ENCODE measurements around the gene FAM98A.

The FAM98A gene

GRCh38 chr2:33595385-33595784 is 3.7 kb downstream of the FAM98A start:
- no peak for DNase-seq

- no peak for DNase-seq
These were observed 9.7 kb downstream of the FAM98A start for GRCh38 chr2:33589444-33589843.

GRCh38 chr2:33588232-33588631 is 10.9 kb downstream of the FAM98A start:
- no peak for DNase-seq

GRCh38 chr2:33586766-33587165 is 12.3 kb downstream of the FAM98A start:
- DNase-seq, result no peak

- DNase-seq, result peak; percentile 15 to 49
These were observed 15.7 kb downstream of the FAM98A start for GRCh38 chr2:33583194-33583938.

- no peak for DNase-seq
These were observed 17.2 kb downstream of the FAM98A start for GRCh38 chr2:33581872-33582271.

DNA sequence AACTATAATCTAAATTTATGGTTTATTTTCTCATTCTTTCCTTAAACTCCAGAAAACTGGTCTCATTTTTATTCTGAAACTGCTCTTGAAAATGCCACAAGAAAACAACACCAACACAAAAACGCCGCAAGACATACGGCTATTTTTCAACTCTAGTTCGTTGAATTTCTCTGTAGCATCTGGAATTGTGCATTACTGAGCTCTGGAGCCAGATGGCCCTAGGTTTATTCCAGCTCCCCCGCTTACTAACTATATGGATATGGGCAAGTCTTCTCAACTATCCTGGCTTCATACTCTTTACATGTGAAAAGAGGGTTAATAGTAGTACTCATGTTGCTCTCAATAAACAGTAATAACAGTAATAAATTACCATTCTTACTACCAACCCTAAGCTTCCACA is 19.9 kb downstream of the FAM98A start:
- DNase-seq, result no peak

DNA sequence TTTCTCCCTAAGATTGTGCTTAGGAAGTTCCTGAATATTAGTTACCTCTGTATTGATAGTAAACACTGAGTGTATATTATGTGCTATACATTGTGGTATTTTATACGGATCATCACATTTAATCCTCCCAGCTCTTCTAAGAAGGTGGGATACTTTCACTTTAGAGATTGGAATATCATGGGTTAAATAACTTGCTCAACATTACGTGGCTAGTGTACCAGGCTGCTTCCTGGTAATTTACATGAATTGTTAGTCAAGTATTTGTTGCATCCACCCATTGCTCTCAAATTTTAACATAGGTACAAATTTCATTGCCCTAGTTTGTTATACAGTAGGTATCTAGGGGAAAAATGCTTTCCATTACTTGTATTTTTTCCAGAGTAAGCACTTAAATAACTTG is 21.4 kb downstream of the FAM98A start:
- DNase-seq, result no peak

DNA sequence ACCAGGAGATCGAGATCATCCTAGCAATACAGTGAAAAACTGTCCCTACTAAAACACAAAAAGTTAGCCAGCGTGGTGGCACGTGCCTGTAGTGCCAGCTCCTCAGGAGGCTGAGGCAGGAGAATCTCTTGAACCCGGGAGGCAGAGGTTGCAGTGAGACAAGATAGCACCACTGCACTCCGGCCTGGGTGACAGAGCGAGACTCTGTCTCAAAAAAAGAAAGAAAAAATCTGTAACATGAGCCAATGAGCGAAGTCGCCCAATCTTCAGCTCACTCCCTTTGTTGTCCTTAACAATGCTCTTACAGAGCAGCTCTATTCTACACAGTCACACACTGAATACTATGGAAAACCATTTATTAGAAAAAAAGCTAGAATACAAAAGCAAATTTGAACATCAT is 22.0 kb downstream of the FAM98A start:
- DNase-seq, result no peak

DNA sequence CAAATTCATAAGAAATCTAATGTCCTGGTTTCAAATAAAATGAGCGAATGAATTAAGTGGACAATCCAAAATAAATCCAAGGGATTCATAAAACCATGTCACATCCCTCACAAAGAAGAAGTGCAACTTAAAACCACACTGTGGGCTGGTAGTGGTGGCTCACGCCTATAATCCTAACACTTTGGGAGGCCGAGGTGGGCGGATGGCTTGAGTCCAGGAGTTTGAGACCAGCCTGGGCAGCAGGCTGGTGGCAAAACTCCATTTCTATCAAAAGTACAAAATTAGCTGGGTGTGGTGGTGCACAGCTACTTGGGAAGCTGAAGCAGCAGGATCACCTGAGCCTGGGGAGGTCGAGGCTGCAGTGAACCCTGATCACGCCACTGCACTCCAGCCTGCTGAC is 25.4 kb downstream of the FAM98A start:
- DNase-seq, result no peak

DNA sequence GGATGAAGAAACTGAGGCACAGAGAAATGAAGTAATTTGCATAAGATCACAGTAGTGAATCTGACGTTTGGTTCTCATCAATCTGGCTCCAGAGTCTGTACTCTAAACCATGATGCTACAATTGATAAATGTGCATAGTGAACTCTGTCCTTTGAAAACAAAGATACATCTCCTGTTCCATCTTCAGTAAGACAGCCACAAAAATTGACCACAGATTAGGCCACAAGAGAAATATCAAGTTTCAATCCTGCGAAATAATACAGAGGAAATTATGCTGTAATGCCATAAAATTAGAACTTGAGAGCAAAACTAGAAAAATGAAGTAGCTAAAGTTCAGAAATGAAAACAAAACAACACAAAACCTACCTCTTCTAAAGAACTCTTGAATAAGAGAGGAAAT is 28.4 kb downstream of the FAM98A start:
- no peak for DNase-seq

DNA sequence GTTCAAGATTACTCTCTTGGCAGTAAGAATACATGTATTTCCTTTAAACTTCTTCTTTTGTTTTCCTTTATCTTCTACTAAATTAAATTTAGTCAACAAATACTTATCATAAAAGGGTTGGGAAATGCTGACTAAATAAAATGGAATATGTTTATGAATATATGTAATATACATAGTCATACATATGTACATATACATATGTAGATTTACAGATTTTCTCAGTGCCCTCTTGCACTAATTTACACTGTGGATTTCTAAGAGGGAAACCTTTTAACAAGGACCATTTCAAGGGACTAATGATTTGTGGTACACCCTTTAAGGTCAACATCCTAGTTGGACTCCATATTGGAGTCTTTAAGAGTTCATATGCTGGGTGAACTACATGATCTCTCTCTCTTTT is 37.2 kb downstream of the FAM98A start:
- DNase-seq, result no peak

DNA sequence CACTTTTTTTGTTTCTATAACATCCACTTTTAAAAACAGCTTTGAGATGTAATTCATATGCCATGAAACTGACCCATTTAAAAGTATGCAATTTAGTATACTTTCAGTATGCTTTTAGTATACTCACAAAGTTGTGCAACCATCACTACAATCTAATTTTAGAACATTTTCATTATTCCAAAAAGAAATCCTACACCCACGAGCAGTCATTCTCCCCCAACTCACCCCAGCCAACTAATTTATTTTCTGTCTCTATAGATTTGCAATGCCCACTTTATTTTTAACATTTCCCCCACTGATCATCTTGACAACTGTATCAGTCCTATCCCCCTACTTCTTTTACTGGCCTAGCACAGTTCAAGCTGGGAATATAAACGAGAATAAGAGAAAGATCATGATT is 39.1 kb downstream of the FAM98A start:
- DNase-seq, result no peak

- DNase-seq, result no peak
These were observed 39.8 kb downstream of the FAM98A start for GRCh38 chr2:33559328-33559727.

DNA sequence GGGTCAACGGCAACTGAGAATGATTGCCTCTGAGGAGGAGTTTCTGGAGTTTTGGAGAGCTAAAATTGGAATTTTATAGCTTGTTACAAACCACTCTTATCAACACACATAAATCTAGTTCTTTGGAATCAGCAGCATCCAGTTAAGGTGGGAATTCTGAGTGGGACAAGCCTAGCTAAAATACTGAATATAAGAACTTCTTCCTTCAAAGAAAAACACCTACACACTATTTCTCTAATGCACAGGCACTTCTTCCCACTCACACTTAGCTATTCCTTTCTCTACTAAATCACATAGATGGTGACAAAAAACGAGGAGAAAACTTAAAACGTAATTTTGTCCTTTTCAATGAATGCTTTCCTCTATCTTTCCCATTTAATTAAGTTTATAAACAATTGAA is 43.4 kb downstream of the FAM98A start:
- no peak for DNase-seq

GRCh38 chr2:33552758-33553461 is 46.2 kb downstream of the FAM98A start:
- no peak for DNase-seq

DNA sequence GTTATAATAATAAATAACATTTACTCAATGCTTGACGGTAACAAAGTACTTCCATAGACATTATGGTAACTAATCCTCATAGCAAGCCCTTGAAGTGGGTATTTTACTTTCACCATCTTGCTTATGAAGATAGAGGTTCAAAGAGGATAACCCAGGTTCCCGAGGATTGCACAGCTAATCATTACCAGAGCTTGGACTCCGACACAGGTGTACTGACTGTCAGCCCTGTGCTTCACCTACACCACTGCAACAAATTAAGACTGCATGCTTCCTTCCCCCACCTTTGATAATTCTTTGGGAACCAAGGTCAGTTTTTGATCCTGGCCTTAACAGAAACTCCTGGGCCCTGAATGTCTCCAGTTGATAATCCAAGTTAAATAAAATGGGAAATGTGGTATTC is 48.9 kb downstream of the FAM98A start:
- DNase-seq, result no peak

- no peak for DNase-seq
These were observed 57.9 kb downstream of the FAM98A start for GRCh38 chr2:33541243-33541642.

DNA sequence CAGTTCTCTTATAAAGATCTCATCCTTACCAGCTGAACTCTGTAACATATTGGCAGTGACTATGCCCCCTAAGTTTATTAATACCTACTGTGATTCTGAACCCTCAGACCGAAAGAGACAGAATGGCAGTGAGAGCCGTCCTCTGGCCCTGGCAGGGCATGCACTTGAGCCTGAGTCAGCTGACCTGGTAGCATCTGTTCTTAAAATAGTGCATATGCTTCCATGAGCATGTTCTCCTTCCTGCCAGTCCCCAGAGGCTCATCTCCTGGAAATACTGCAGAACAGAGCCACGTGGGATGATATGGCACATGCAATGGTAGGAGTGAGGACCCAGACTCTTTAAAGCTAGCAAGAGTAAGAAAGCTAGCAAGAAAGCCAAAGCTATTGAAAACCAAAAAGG is 63.7 kb downstream of the FAM98A start:
- no peak for DNase-seq
